ENCODE results near the gene MROH7.

The MROH7 gene

DNA sequence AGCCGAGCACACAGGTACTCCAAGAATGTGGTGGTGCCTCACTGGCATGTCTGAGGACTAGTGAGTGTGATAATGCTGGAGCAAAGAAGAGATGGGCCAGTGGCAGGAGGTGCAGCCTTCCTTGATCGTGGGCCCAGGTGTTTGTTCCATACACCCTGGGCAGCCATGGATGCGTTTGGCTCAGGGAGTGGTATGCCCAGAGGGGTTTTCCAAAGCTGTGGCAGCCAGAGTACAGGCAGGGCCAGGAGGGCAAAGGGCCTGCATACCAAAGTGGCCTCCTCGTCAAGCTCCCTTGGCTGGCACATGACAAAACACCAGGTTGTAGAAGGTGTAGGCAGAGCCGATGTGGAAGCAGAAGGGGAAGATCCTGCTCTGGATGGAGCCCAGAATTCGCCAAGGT lies 103.7 kb downstream of the MROH7 start:
- TF ChIP-seq, protein P1, sequence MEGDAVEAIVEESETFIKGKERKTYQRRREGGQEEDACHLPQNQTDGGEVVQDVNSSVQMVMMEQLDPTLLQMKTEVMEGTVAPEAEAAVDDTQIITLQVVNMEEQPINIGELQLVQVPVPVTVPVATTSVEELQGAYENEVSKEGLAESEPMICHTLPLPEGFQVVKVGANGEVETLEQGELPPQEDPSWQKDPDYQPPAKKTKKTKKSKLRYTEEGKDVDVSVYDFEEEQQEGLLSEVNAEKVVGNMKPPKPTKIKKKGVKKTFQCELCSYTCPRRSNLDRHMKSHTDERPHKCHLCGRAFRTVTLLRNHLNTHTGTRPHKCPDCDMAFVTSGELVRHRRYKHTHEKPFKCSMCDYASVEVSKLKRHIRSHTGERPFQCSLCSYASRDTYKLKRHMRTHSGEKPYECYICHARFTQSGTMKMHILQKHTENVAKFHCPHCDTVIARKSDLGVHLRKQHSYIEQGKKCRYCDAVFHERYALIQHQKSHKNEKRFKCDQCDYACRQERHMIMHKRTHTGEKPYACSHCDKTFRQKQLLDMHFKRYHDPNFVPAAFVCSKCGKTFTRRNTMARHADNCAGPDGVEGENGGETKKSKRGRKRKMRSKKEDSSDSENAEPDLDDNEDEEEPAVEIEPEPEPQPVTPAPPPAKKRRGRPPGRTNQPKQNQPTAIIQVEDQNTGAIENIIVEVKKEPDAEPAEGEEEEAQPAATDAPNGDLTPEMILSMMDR (IDR thresholded peaks at IDR 0.05; ENCODE audit: low read depth, low read length, missing control alignments): no peak
- in situ Hi-C loops (cut with HindIII; ENCODE audit: low sequenced_read_pairs): no loop called here
- H3K4me3 ChIP-seq (ENCODE audit: low read depth, low read length): no peak overlapping the region
- DNase-seq (ENCODE audit: low read depth): no peak

DNA sequence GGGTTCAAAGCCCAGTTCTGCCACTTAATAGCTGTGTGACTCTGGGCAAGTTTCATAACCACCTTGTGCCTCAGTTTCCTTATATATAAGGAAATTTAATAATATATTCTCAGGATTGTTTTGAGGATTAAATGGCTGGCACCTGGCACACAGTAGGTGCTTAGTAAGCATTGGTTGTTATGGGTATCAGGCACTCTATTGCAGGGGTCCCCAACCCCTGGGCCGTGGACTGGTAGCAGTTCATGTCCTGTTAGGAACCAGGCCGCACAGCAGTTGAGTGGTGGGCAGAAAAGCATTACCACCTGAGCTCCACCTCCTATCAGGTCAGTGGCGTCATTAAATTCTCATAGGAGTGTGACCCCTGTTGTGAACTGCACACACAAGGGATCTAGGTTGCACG lies 104.3 kb downstream of the MROH7 start:
- TF ChIP-seq, protein P1 (IDR thresholded peaks at IDR 0.05; ENCODE audit: low read depth, low read length, missing control alignments): no peak
- in situ Hi-C loops (cut with HindIII; ENCODE audit: low sequenced_read_pairs): no loop called here
- H3K4me3 ChIP-seq (ENCODE audit: low read depth, low read length): no peak overlapping the region
- DNase-seq (ENCODE audit: low read depth): no peak

DNA sequence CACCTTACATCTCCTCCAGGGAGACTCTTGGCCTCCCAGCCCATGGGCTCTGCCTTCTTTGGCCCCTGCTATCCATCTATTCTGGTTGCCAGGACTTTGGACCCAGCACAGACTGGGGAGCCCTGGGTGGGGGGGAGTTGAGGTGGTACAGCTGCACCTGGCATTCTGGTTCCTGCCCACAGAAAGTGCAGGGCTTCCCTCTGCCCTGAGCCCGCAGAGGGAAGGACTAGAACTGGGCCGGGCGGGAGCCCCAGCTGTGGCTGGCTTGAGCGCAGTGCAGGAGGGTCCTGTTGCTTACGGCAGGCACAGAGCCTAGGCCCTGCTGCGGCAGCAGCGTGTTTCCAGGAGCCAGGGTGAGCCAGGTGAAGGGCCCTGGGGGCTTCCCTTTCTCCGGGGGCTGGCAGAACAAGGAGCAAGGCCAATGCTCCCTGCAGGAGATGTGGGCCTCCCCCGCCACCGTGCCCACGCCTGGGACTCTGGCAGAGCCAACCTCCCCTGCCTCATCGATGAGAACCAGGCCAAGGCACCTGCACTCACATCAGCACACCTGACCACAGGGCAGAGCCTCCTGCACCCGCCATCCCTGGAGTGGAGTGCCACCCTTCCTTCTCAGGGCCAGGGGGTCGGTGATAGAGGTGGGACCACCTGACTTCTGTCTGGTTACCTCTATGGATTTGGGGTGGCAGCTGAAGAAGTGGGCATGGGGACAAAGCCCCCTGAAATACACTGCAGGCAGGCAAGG lies 106.7 kb downstream of the MROH7 start:
- DNase-seq (ENCODE audit: low read depth): no peak
- no peak overlapping the region for H3K4me3 ChIP-seq (ENCODE audit: low read depth, low read length)
- in situ Hi-C loops (cut with HindIII; ENCODE audit: low sequenced_read_pairs): no loop called here
- TF ChIP-seq, protein P1 (IDR thresholded peaks at IDR 0.05; ENCODE audit: low read depth, low read length, missing control alignments): no peak

DNA sequence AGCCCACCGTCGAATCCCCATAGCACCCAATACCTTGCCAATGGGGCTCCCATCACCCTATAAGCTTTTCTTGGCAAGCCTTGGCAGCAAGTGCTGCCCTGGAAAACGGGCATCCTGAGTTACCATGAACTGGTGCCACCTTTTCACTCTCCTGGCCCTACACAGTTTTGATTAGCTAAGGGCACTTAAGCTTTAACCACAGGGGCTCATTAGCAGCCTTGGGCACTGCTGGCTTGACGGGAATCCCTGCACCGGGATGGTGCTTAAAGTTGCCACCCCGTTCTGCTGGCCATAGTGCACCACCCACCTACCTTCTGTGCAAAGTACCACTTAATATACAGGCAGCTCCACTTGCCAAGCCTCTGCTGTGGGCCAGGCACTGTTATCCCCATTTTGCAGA lies 109.0 kb downstream of the MROH7 start:
- in situ Hi-C loops (cut with HindIII; ENCODE audit: low sequenced_read_pairs): no loop called here

DNA sequence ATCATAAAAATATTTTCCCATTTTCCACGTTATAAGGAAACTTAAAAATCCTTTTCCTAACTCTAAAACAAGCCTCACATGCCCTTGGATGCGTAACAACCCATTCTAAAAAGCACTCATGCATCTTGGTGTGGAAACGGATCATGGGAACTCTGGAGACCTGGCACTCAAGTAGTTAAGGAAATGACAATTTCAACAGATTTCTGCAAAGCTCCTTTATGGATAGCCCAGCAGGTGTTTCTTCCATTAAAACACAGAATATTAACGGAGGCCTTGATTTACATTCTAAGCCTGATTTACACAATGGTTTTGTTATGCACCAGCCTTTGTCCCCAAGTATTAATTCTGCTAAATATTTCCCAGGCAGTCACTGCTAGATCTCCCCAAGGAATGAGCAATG lies 109.8 kb downstream of the MROH7 start:
- TF ChIP-seq, protein P1 (IDR thresholded peaks at IDR 0.05; ENCODE audit: low read depth, low read length, missing control alignments): no peak
- no peak overlapping the region for H3K4me3 ChIP-seq (ENCODE audit: low read depth, low read length)
- no peak for DNase-seq (ENCODE audit: low read depth)
- in situ Hi-C loops (cut with HindIII; ENCODE audit: low sequenced_read_pairs): no loop called here

More for the DNA sequence above, 109.0 kb downstream of the MROH7 start:
- H3K4me3 ChIP-seq (ENCODE audit: low read depth, low read length): no peak overlapping the region
- DNase-seq (ENCODE audit: low read depth): no peak
- TF ChIP-seq, protein P1 (IDR thresholded peaks at IDR 0.05; ENCODE audit: low read depth, low read length, missing control alignments): no peak

DNA sequence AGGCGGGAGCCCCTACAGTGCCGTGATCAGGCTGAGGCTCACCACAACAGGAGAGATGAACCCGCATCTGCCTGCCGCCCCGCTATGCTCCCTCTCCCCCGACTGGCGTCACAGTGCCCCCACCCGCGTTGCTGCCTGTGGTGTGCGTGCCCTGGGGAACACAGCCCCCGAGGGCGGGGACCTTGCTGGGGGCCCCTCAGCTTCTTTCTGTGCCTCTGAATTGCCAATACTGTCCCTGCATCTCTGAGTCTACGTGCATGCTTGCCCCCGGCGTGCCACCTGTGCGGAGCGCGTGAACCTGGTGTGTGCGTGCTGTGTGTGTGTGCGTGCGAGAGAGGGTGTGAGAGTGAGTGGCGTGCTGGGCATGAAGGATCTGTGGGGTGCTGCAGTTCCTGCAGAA lies 112.5 kb downstream of the MROH7 start:
- no peak for DNase-seq (ENCODE audit: low read depth)
- no peak overlapping the region for H3K4me3 ChIP-seq (ENCODE audit: low read depth, low read length)
- TF ChIP-seq, protein P1 (IDR thresholded peaks at IDR 0.05; ENCODE audit: low read depth, low read length, missing control alignments): no peak
- in situ Hi-C loops (cut with HindIII; ENCODE audit: low sequenced_read_pairs): no loop called here
